ES-I3 (cell line): ENCODE measurements around the gene CSPG4.
"Not testable (repeated sequence)": the region's sequence is repeated elsewhere in the genome, so short reads cannot be mapped to it uniquely, and the experiment has no call there.

Source experiments
- H3K36me3 ChIP-seq: 2 replicates; pipeline ENCODE4 v1.6.1; 2013; ENCODE audit warnings: mild to moderate bottlenecking, low read length, control low read depth, moderate library complexity; ENCODE audit not compliant: insufficient read depth
- H3K4me1 ChIP-seq: 2 replicates; pipeline ENCODE4 v1.6.1; 2013; ENCODE audit warnings: mild to moderate bottlenecking, control low read depth, low read length; ENCODE audit not compliant: insufficient read depth
- H3K9ac ChIP-seq: 2 replicates; pipeline ENCODE4 v1.6.1; 2013; ENCODE audit warnings: low read depth, mild to moderate bottlenecking, low read length, moderate library complexity
- H3K9me3 ChIP-seq: 2 replicates; pipeline ENCODE4 v1.6.1; 2013; ENCODE audit warnings: mild to moderate bottlenecking, low read length, moderate library complexity; ENCODE audit not compliant: control insufficient read depth, insufficient read depth

The CSPG4 gene

GRCh38 chr15:75697523-75697922, 15.1 kb downstream of the CSPG4 start:
- no peaks in the 10 kb centered on the region for H3K36me3 ChIP-seq
- peaks cover 26% of the 10 kb centered on the region for H3K4me1 ChIP-seq

GRCh38 chr15:75696854-75697259, 15.8 kb downstream of the CSPG4 start:
- H3K9me3 ChIP-seq: no peaks in the 10 kb centered on the region
- H3K36me3 ChIP-seq: no peaks in the 10 kb centered on the region
- peaks cover 26% of the 10 kb centered on the region for H3K4me1 ChIP-seq
- no peak overlapping the region for H3K9ac ChIP-seq

More at GRCh38 chr15:75697523-75697922, 15.1 kb downstream of the CSPG4 start:
- no peaks in the 10 kb centered on the region for H3K9me3 ChIP-seq
- H3K9ac ChIP-seq: no peak overlapping the region

GRCh38 chr15:75696311-75696720, 16.3 kb downstream of the CSPG4 start:
- H3K4me1 ChIP-seq: peaks cover 26% of the 10 kb centered on the region
- H3K9ac ChIP-seq: no peak overlapping the region
- no peaks in the 10 kb centered on the region for H3K9me3 ChIP-seq
- no peaks in the 10 kb centered on the region for H3K36me3 ChIP-seq

- no peak overlapping the region for H3K9ac ChIP-seq
- no peaks in the 10 kb centered on the region for H3K9me3 ChIP-seq
- no peaks in the 10 kb centered on the region for H3K36me3 ChIP-seq
- peaks cover 26% of the 10 kb centered on the region for H3K4me1 ChIP-seq
These were observed 16.9 kb downstream of the CSPG4 start for GRCh38 chr15:75695634-75696310.

- H3K9me3 ChIP-seq: no peaks in the 10 kb centered on the region
- no peaks in the 10 kb centered on the region for H3K36me3 ChIP-seq
- peaks cover 26% of the 10 kb centered on the region for H3K4me1 ChIP-seq
- no peak overlapping the region for H3K9ac ChIP-seq
These were observed 17.4 kb downstream of the CSPG4 start for GRCh38 chr15:75695220-75695619.

GRCh38 chr15:75694241-75695182, 18.1 kb downstream of the CSPG4 start:
- no peak overlapping the region for H3K9ac ChIP-seq
- H3K36me3 ChIP-seq: no peaks in the 10 kb centered on the region
- peaks cover 26% of the 10 kb centered on the region for H3K4me1 ChIP-seq
- no peaks in the 10 kb centered on the region for H3K9me3 ChIP-seq

- Histone ChIP-seq H3K4me1 (peaks cover 26% of the 10 kb centered on the region), H3K36me3 (no peaks in the 10 kb centered on the region), H3K9ac (no peak overlapping the region), H3K9me3 (no peaks in the 10 kb centered on the region)
These were observed 19.0 kb downstream of the CSPG4 start for GRCh38 chr15:75693501-75694240.

- not testable (repeated sequence) for H3K9me3 ChIP-seq, H3K36me3 ChIP-seq, H3K9ac ChIP-seq
- peaks cover 26% of the 10 kb centered on the region for H3K4me1 ChIP-seq
These were observed 19.6 kb downstream of the CSPG4 start for GRCh38 chr15:75693028-75693427.

- not testable (repeated sequence) for H3K36me3 ChIP-seq, H3K9me3 ChIP-seq, H3K9ac ChIP-seq
- peaks cover 26% of the 10 kb centered on the region for H3K4me1 ChIP-seq
These were observed 20.3 kb downstream of the CSPG4 start for GRCh38 chr15:75692311-75692710.

- H3K9me3 ChIP-seq, H3K9ac ChIP-seq, H3K36me3 ChIP-seq: not testable (repeated sequence)
- H3K4me1 ChIP-seq: peaks cover 13% of the 10 kb centered on the region
These were observed 23.2 kb downstream of the CSPG4 start for GRCh38 chr15:75689429-75689828.

GRCh38 chr15:75688831-75689230, 23.8 kb downstream of the CSPG4 start:
- Histone ChIP-seq H3K36me3 (no peaks in the 10 kb centered on the region), H3K4me1 (peaks cover 11% of the 10 kb centered on the region; the same call in 1 of the 2 replicates), H3K9me3 (no peaks in the 10 kb centered on the region), H3K9ac (no peak overlapping the region)

- Histone ChIP-seq H3K36me3 (no peaks in the 10 kb centered on the region), H3K9ac (no peak overlapping the region), H3K9me3 (no peaks in the 10 kb centered on the region), H3K4me1 (peaks cover 5% of the 10 kb centered on the region; the same call in 1 of the 2 replicates)
These were observed 24.4 kb downstream of the CSPG4 start for GRCh38 chr15:75688278-75688557.

GRCh38 chr15:75687486-75688277, 25.0 kb downstream of the CSPG4 start:
- Histone ChIP-seq H3K9ac (no peak overlapping the region), H3K36me3 (no peaks in the 10 kb centered on the region), H3K9me3 (no peaks in the 10 kb centered on the region), H3K4me1 (0 out of 2 replicates have a peak, but pooled peaks cover 4% of the 10 kb centered on the region)

- H3K36me3 ChIP-seq, H3K9me3 ChIP-seq, H3K9ac ChIP-seq, H3K4me1 ChIP-seq: not testable (repeated sequence)
These were observed 26.4 kb downstream of the CSPG4 start for GRCh38 chr15:75686212-75686642.
